Activated naive CD4-positive, alpha-beta T cell treated with anti-CD3 and anti-CD28 coated beads, Interleukin-2, amount 50 U/mL, for 72 hours (primary cell): Measurements from ENCODE around the gene MICALL2. TPM values are rescaled to one million over a fixed set of nuclear protein-coding genes. Genes with fewer than 3 reads are reported as not detected.
A peak's percentile ranks its signal among the peaks of the same experiment; 100 is the strongest.

ENCODE experiments used
- ATAC-seq, 2 donors: fragments of 150-1000 bp; cut with Tn5 transposase; 2 replicates each; pipeline ENCODE4 v1.10.0; 2021; ENCODE audit warnings: mild to moderate bottlenecking in 2 of 2, moderate library complexity in 2 of 2
- DNase-seq, 2 donors: peaks; one replicate each; pipeline ENCODE4 v3.0.0; 2021 to 2022; ENCODE audit warnings: low spot score in 2 of 2
- H3K27ac Mint-ChIP-seq, 2 donors: one replicate each; pipeline ENCODE4 v1.8.0; 2022; ENCODE audit warnings: mild to moderate bottlenecking in 2 of 2, mixed read lengths in 2 of 2
- H3K36me3 Mint-ChIP-seq, 2 donors: one replicate each; pipeline ENCODE4 v1.8.0; 2022; ENCODE audit warnings: mixed read lengths in 2 of 2
- H3K9me3 Mint-ChIP-seq, 2 donors: one replicate each; pipeline ENCODE4 v1.8.0; 2022; ENCODE audit warnings: mixed read lengths in 2 of 2
- total RNA-seq, 2 donors: library from RNA; stranded (reverse); gene quantifications; one replicate each; pipeline ENCODE4 v1.2.3, GENCODE V29; 2022

Gene MICALL2
- total RNA-seq, 2 donors from 2014 or later = 1.4 to 9.1 TPM

- H3K27ac Mint-ChIP-seq = no peak overlapping the region
- H3K36me3 Mint-ChIP-seq = no peaks in the 10 kb centered on the region
- no peaks in the 10 kb centered on the region for H3K9me3 Mint-ChIP-seq
- DNase-seq = no peak
- ATAC-seq = no peak
Measured at GRCh38 chr7:1419688-1420087, 39.6 kb downstream of the MICALL2 start.

DNA sequence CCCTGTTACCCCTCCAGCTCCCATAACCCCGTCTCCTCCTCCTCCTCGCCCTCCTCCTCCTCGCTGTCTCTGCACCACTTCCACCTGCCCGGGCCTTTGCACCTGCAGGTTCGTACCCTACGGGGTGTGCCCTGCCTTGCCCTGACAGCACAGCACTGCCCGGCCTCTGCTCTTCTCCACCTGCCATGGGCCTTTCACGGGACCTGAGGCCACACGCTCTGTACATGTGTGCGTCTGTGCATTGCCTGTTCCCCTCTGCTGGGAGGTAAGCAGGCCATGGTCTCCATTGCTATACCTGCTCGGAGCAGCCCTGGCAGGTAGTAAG is 40.0 kb downstream of the MICALL2 start:
- no peak for ATAC-seq
- no peaks in the 10 kb centered on the region for H3K36me3 Mint-ChIP-seq
- DNase-seq = no peak

DNA sequence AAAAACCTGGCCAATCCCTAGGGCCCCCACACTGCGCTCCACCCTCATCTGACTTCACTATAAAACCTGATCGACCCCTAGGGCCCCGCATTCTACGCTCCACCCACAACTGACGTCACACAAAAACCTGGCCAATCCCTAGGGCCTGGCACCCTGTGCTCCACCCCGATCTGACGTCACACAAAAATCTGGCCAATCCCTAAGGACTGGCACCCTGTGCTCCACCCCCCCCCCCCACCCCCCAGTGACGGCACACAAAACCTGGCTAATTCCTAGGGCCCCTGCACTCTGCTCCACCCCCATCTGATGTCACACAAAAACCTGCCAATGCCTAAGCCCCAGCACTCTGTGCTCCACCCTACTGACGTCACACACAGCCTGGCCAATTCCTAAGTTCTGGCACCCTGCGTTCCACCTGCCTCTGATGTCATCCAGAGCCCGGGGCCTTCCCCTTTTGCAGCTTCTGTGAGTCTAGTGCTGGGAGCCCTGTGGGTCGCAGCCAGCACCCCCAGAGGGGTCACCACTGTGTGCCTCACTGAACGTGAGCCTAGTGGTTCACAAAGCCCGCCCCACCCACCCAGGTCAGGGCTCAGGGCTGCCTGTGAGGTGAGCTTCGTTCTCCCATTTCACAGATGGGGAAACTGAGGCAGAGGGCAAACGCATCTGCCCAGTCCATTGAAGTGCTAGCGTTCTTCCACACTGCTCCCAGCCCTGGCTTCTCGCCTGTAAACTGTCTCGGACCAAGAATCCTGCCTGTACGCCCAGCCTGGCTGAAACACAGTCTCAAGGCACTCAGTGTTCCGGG is 40.6 kb downstream of the MICALL2 start:
- H3K36me3 Mint-ChIP-seq = no peaks in the 10 kb centered on the region
- no peak for DNase-seq
- H3K9me3 Mint-ChIP-seq = no peaks in the 10 kb centered on the region
- ATAC-seq = no peak
- peak overlapping the region in 1 of 2 donors; percentile 49 for H3K27ac Mint-ChIP-seq

More for the DNA sequence above, 40.0 kb downstream of the MICALL2 start:
- H3K9me3 Mint-ChIP-seq = no peaks in the 10 kb centered on the region
- H3K27ac Mint-ChIP-seq = no peak overlapping the region

DNA sequence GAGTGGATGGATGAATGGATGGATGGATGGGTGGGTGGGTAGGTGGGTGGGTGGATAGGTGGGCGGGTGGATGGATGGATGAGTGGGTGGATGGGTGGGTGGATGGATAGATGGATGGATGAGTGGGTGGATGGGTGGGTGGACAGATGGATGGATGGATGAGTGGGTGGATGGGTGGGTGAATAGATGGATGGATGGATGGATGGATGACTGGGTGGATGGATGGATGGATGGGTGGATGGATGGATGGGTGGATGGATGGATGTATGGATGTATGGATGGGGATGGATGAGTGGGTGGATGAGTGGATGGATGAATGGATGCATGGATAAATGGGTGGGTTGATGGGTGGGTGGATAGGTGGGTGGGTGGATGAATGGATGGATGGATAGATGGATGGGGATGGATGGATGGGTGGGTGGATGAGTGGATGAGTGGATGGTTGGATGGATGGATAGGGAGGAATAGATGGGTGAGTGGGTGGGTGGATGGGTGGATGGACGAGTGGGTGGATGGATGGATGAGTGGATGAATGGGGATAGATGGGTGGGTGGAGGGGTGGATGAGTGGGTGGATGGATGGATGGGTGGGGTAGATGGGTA is 43.8 kb downstream of the MICALL2 start:
- H3K27ac Mint-ChIP-seq = no peak overlapping the region
- H3K9me3 Mint-ChIP-seq = no peaks in the 10 kb centered on the region
- DNase-seq (no peak), ATAC-seq (no peak)
- no peaks in the 10 kb centered on the region for H3K36me3 Mint-ChIP-seq

DNA sequence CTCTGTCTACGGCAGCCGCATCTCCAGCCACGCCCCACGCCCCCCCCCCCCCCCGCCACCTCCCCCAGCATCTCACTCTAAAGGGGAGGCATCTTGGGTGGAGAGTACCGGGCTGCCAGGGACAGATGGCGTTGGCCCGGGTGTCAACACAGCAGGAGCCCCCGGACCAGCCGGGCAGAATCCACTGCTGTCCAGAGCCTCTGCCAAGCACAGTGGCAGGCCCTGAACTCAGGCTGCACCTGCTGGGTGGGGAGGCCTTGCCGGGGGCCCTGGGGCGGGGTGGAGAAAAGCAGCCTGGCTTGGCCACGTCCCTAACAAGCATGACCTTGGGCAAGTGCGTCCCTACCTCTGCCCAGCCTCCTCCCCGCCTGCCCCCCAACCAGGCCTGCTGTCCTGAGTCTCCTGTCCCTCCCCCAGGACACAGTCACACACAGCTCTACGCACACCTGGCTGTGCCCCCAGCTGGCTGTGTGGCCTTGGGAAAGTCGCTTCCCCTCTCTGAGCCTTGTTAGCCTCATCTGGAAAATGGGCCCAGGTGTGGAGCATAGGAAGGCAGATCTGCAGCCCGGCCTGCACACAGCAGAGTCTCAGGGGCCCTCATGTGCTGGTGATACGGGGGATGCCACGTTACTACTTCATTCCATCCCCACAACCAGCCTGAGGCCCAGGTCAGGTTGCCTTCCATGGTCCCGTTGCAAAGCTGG is 45.2 kb downstream of the MICALL2 start:
- no peak overlapping the region for H3K27ac Mint-ChIP-seq
- no peak for ATAC-seq
- DNase-seq = no peak
- no peaks in the 10 kb centered on the region for H3K9me3 Mint-ChIP-seq
- no peaks in the 10 kb centered on the region for H3K36me3 Mint-ChIP-seq

GRCh38 chr7:1412322-1413261 is 46.7 kb downstream of the MICALL2 start:
- Mint-ChIP-seq H3K36me3 (no peaks in the 10 kb centered on the region), H3K27ac (no peak overlapping the region), H3K9me3 (no peaks in the 10 kb centered on the region)
- ATAC-seq = peak; percentile 72 to 85
- peak; percentile 80 to 97 for DNase-seq

DNA sequence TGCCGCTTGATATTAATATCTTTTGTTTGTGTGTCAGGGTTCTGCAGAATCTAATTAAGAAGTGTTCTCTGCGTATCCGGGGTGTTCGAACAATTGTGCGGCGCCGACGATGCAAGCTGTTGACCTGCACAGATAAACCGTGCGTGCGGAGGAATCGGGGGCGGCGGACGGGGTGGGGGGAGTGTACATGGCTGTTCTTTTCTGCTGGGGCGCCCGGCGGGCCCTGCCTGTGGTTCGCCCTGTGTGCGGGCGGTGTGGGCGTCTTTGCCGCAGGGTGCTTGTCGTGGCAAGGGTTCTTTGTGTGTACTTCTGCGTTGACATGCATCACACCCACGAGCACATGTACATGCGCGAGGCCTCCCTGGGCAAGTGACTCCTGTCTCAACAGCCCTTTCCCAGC is 47.9 kb downstream of the MICALL2 start:
- DNase-seq (no peak), ATAC-seq (no peak)
- Mint-ChIP-seq H3K9me3 (no peaks in the 10 kb centered on the region), H3K27ac (no peak overlapping the region), H3K36me3 (no peaks in the 10 kb centered on the region)

DNA sequence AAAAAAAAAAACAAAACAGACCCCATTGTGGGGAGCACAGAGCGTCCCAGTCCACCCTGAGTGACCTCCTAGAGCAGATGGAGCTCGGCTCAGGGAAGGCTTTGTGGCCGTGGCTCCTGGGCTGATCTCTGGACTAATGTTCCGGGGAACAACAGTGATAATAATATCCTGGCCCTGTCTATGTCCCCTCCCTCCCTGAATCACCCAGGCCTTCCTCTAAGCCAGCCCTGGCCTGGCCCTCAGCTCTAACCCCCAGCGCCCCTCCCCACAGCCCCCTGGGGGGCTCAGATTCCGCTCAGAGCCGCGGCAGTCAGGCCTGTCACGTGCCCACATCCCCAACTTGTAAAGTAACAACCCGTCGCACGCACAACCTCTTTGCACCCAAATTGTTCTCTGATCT is 48.3 kb downstream of the MICALL2 start:
- Mint-ChIP-seq H3K27ac (no peak overlapping the region), H3K36me3 (no peaks in the 10 kb centered on the region), H3K9me3 (no peaks in the 10 kb centered on the region)
- ATAC-seq (no peak), DNase-seq (no peak)

DNA sequence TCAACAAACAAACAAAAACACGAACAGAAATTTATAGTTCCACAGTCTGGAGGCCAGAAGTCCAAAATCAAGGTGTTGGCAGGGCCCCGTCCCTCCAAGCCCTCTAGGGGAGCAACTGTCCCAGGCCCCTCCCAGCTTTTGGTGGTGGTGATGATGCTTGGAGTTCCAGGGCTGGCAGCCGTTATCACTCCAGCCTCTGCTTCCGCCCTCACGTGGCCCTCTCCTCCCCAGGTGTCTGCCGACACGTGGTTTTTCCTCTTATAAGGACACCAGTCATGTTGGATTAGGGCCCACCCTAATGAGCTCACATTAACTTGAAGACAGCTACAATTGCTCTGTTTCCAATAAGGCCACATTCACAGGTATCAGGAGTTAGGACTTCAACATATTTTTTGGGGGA is 49.7 kb downstream of the MICALL2 start:
- Mint-ChIP-seq H3K9me3 (no peaks in the 10 kb centered on the region), H3K36me3 (no peaks in the 10 kb centered on the region), H3K27ac (no peak overlapping the region)
- DNase-seq (no peak), ATAC-seq (no peak)

- DNase-seq = no peak
- Mint-ChIP-seq H3K27ac (no peak overlapping the region), H3K9me3 (no peaks in the 10 kb centered on the region), H3K36me3 (peaks cover 0 to 5% of the 10 kb centered on the region in 2 donors)
- no peak for ATAC-seq
Measured at GRCh38 chr7:1408466-1408865, 50.8 kb downstream of the MICALL2 start.

GRCh38 chr7:1407892-1408291 is 51.4 kb downstream of the MICALL2 start:
- H3K9me3 Mint-ChIP-seq = no peaks in the 10 kb centered on the region
- no peak overlapping the region for H3K27ac Mint-ChIP-seq
- no peak for DNase-seq
- no peak for ATAC-seq
- H3K36me3 Mint-ChIP-seq = peaks cover 0 to 5% of the 10 kb centered on the region in 2 donors

DNA sequence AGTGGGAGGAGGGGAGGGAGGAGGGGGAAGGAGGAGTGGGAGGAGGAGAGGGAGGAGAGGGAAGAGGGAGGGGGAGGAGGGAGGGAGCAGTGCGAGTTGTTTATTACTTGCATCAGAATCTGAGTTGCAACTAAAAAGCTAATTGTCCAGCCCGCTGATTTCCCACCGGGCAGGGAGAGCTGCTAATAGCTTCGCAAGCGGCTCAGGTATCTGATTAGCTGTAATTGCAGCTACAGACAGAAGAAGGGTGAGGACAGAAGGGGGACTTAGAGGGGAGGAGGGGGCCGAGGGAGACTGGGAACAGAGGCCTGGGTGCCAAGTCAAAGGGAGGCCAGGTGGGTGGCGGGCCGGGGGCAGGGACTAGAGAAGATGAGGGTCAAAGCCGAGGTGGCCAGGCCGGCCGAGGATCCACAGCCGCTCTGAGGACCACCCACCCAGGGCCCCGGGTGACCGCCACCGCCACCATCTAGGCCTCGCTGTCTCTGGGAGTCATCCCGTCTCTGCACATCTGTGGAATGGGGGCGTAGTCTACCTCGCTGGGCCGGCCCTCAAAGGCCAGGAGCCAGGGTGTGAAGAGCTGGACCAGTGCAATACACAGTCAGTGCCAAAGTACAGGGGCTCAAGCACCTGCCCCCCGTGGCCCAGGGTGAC is 54.2 kb downstream of the MICALL2 start:
- DNase-seq = no peak
- Mint-ChIP-seq H3K36me3 (peaks cover 0 to 12% of the 10 kb centered on the region in 2 donors), H3K9me3 (peaks cover 0 to 6% of the 10 kb centered on the region in 2 donors), H3K27ac (no peak overlapping the region)
- ATAC-seq = no peak

GRCh38 chr7:1404460-1404809 is 54.8 kb downstream of the MICALL2 start:
- Mint-ChIP-seq H3K9me3 (peaks cover 0 to 6% of the 10 kb centered on the region in 2 donors), H3K36me3 (peaks cover 0 to 12% of the 10 kb centered on the region in 2 donors), H3K27ac (no peak overlapping the region)
- ATAC-seq (no peak), DNase-seq (no peak)

DNA sequence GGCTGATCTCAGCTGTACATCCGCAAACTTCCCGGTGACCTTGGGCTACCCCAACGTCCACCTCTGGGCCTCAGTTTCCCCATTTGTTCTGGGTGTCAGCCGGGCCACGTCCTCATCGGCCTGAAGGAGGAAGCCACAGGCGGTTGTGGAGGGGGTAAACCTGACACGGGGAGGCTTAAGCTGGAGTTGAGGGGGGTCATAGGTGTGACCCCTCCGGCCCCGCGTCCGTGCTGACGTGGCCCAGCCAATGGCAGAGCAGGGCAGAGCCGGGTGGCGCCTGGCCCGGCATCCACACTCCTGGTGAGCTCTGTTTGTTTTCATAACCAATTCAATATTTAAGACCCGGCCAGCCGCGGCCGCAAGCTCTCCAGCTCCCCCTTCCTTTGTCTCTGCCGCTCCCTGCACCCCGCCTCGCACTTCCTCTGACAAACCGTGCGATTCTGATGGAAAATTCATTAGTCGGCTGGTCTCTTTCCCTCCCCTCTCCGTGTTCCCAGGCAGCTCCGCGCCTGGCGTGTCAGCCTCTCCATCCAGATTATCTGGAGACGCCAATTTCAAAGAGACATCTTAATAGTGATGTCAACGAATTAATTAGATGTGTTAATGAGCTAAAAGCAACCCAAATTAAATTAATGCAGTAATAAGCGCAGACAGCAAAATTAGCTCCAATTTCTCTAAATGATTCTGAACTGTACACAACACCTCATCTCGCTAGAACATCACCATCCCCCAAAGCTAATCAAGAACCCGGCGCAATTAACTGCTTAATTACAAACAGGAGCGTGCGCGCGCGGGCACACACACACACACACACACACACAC is 55.4 kb downstream of the MICALL2 start:
- H3K36me3 Mint-ChIP-seq = peaks cover 0 to 12% of the 10 kb centered on the region in 2 donors
- ATAC-seq (no peak), DNase-seq (no peak)
- H3K9me3 Mint-ChIP-seq = peaks cover 0 to 6% of the 10 kb centered on the region in 2 donors
- H3K27ac Mint-ChIP-seq = no peak overlapping the region

GRCh38 chr7:1402791-1403637 is 56.3 kb downstream of the MICALL2 start:
- H3K9me3 Mint-ChIP-seq = peaks cover 0 to 6% of the 10 kb centered on the region in 2 donors
- no peak overlapping the region for H3K27ac Mint-ChIP-seq
- ATAC-seq = no peak
- DNase-seq = no peak
- peaks cover 0 to 12% of the 10 kb centered on the region in 2 donors for H3K36me3 Mint-ChIP-seq
